GM18526 (cell line): ENCODE measurements around the gene MAD1L1.

Source experiments
- POLR2A ChIP-seq: IDR thresholded peaks from 3 replicates; pipeline ENCODE4 v1.6.1; 2011; ENCODE audit not compliant: insufficient read length; ENCODE audit errors: extremely low read depth

The MAD1L1 gene

DNA sequence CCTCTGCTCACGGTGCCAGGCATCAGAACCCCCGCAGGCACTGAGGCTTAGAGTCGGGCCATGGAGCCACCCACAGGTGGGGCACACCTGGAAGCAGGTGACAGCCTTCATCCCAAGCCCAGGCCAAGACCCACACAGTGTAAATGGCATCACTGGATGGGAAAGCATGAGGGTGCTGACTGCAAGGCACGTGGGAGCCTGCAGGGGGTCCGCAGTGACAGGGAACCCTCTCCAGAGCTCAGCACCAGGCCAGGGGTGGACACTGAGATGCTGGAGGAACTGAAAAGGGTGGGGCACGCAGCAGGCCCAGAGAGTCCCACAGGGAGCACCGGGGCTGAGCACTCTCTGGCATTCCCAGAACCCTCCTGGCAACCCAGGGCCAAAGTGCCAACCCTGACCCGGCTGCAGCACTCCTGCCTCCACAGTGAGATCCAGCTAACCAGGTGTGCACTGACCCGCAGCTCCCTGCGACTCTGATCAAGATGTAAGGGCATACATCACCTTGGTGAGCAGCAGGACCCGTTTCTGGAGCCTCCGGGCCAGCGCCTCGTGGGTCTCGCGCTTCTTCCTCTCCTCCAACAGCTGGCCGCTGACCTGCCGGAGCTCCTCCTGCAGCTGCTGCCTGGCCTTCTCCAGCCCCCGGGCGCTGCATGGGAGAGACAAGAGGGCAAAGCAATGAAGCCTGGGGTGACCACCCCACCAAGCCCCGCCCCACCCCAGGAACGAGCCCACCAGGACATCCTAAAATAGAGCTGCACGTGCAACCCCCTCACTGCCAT lies 163.9 kb downstream of the MAD1L1 start:
- no peak for TF ChIP-seq POLR2A

DNA sequence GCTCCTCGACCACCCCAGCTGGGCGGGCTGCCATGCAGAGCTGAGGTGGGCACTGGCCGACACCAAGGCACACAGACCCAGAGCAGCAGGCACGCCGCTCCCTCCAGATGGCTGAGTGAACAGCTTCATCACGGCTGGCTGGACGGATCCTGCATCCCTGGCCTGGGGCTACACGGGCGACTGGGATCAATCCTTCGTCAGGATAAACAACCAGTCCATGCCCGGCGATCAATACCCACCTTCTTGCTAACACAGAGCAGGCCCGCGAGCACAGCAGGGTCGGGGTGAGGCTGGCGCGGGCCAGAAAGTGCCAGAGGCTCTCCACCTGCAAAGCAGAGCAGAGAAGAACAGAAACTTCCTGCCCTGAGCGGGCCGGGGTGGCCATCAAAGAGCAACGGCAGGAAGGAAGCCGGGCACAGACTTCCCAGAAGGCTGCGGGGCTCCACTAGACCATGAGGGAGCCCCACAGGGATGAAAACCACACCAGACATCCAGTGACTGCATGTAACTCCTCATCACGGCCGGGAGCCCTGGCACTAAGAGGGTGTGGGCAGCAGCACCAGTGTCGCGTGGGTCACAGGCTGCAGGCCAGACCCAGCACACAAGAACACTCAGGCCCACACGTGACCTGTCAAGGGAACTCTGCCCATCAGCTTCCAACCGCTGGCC lies 166.4 kb downstream of the MAD1L1 start:
- no peak for TF ChIP-seq POLR2A

DNA sequence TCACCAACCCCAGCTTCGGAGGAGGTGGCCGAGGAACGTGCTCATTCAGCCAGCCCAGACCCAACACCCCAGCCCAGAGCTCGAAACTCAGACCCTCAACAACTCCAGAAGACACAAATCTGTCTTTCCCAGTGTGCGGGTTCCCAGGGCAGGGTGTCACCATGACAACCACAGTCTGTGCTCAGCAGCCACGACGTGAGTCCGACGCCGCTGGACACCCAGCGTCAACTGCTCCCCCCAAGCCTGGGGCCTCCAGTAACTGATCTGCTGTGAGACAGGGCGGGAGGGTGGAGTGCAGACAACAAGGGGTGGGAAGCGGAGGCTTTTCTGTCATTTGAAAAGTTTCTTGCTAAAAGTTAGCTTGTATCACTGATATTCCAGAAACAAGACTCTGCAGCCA lies 167.2 kb downstream of the MAD1L1 start:
- no peak for TF ChIP-seq POLR2A

DNA sequence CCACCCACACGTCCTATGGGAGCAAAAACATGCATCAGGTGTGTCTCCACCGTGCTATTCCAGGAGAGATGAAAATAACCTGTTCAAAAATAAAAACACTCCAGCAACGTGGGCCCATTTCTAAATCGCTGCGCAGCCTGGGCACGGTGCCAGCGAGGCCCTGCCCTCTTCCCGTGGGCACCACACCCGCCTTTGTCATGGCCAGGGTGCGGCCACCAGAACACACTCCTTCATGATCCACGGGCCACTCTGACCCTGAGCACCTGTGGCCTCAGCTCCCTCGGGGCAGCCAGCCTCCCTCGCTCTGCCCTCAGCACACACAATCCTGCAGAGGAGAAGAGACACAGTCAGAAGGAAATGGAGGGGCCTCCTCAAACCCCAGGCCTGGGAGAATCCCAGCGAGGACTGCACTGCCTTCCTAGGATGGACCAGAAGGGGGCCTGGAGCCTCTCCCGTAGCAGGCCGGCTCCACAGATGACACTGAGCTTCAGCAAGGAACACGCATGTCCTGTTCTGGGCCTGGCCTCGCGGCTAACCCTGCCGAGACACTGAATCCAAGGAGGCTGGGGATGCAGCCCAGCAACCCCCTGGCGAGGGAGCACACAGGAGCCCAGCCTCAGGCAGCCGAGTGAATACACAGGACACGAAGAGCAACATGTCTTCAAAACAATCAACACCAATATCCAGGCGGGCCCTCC lies 169.0 kb downstream of the MAD1L1 start:
- TF ChIP-seq POLR2A, result no peak

DNA sequence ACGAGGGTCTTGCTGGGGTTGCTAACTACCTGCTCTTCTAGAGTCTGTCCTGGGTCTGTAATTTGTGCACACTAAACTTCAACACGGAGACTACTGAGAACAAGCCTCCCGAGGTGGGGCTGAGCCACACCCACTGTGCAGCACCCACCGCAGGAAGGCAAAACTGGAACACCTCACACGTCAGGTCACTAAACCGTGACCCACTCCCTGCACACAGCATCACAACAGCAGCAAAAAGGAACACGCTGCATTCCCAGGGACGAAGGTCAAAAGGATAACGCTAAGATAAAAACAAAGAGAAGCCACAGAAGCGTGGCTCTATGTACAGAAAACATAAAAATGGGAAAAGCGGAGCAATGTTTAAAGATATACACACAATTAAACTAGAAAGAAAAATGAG lies 170.1 kb downstream of the MAD1L1 start:
- no peak for TF ChIP-seq POLR2A

DNA sequence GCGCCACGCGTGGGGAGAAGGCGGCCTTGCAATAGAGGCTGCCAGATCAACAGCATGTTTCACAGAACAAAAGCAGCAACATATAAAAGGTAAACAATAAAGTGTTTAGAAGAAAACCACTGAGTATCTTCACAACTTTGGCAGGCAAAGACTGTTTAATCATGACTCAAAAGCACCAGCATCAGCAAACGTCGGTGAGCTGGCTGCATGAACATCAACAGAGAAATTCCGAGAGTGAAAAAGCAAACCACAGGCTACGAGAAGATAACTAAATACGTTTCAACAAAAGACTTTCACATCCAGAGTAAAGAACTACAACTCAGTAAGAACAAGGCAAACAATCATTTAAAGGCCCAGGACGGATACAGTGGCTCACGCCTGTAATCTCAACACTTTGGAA lies 172.0 kb downstream of the MAD1L1 start:
- no peak for TF ChIP-seq POLR2A

DNA sequence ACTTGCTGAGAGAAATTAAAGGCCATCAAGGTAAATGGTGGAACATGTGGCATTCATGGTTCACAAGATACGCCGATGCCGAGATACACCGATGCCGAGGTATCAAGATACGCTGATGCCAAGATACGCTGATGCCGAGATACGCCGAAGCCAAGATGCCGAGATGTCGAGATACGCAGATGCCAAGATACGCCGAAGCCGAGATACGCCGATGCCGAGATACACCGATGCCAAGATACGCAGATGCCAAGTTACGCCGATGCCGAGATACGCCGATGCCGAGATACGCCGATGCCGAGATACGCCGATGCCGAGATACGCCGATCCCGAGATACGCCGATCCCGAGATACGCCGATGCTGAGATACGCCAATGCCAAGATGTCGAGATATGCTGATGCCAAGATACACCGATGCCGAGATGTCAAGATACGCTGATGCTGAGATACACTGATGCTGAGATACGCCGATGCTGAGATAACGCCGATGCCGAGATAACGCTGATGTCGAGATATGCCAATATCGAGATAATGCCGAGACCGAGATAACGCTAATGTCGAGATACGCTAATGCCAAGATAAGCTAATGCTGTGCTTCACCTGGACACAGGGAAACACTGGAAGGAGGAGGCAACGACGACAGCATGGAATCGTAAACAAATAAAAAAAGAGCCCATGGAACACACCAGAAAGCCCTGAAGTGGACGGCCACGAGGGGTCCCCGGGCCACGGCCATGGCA lies 172.6 kb downstream of the MAD1L1 start:
- TF ChIP-seq POLR2A, result no peak

DNA sequence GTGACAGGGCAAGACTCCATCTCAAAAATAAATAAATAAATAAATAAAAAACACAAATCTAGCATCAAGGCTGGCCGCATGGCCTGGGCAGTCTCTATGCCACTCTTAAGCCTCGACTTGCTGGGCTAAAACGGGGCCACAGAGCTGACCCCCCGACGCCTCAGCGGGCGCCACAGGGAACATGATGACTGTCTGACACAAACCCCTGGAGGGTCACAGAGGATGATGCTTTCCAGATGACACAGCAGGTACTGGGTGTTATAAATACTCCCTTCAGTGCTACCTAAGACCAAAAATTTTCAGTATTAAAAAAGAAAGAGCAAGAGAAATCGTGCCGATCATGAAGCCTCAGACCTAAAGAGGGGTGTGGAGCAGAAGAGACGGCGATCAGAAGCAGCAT lies 176.8 kb downstream of the MAD1L1 start:
- no peak for TF ChIP-seq POLR2A

DNA sequence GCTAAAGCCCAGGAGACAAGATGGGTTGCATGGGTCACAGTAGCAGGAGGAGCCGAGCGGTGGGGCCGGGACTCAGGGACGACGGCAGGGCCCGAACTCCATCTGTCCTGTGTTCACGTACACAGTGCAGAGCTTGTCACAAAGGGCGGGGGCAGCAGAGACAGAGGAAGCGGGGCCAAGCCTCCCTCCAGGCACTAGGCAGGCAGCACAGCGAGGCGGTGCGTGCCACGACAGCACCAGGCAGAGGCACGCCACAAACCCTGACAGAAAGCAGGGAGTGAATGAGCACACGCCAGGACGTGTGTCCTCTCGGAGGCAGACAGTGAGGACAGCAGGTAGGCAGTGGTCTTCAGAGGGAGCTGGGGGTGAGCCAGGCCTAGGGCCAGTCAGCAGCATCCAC lies 177.8 kb downstream of the MAD1L1 start:
- no peak for TF ChIP-seq POLR2A

DNA sequence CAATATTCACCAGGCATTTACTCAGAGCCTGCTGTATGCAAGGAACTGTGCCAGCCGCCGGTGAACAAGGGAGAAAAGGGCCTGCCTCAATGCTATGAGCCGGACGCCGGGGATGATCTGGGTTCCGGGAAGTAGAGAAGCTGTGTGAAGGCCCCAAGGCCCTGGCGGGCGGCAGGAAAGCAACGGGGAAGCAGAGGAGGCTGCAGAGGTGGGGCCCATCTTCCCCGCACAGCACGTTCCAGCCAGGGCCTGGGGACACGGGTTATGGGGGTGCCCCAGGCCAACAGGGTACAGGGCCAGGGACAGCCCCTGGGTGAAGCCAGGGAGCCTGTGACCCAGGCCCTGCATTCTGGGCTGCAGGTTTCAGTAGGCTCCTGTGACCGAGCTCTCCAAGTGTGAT lies 179.3 kb downstream of the MAD1L1 start:
- TF ChIP-seq POLR2A, result no peak

DNA sequence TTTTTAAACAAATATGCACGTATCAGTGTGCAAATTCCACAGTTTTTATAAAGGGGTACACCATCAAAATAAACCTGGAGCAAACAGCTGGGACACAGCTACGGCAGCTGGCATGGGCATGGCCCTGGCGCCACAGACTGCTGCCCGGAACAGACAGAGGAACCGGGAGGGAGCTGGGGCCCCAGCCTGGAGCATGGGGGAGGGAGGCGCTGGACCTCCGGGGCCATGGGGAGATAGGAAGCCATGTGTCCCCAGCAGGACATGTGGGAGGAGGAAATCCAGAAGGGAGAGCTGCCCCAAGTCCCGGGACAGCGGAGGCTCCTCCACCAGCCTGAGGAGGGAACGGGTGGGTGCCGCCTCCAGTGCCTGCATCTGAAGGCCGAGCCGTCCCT lies 180.1 kb downstream of the MAD1L1 start:
- no peak for TF ChIP-seq POLR2A

DNA sequence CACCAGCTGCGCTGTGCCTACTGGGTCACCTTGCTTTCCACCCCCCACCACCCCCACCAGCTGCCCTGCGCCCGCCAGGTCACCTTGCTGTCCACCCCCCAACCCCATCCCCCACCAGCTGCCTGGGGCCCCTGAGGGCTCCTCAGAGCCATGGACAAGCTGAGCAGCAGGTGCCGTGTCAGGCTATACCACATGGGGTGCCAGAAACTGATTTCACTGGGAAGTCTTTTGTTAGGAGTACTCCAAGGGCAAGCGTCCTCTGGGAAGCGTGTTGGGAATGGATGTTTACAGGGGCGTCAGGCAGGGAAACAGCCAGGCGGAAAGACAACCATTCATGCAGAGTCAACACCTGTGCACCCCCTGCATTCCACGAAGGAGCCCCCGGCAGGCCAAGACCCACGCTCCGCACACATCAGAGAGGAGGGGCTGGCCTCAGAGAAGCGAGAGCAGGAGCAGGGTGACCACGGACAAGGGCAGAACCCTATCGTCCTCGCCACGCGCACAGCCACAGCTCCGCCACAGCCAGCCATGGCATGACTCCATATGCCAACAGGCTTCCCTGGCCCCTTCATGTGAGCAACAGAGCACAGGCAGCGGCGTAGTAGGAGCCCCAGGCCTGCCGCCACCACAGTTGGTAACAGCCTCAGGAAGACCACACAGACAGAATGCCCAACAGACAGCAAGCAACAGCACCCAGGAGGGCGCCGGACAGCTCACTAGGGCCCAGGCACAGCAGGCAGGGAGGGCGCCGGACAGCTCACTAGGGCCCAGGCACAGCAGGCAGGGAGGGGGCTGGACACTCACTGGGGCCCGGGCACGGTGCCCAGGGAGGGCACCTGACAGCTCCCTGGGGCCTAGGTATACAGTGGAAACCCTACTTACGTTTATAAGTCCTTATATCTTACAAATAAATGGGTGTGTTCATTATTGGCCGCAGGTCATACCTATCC lies 180.8 kb downstream of the MAD1L1 start:
- no peak for TF ChIP-seq POLR2A

DNA sequence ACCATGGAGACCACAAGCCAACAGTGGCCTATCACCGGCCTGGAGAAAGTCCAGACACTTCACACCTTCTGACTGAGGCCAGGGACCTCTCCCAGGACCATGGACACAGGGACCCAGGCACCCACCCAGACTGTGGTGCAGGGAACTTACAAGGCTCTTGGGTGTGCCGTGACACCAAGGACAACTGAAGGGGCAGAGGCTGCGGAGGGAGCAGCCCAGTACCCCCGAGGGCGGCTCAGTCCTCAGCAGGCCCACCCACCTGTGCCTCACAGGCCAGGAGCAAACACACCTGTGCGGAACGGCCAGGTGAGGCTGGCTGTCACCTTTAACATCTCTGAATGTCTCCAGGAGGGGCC lies 182.3 kb downstream of the MAD1L1 start:
- TF ChIP-seq POLR2A, result no peak

DNA sequence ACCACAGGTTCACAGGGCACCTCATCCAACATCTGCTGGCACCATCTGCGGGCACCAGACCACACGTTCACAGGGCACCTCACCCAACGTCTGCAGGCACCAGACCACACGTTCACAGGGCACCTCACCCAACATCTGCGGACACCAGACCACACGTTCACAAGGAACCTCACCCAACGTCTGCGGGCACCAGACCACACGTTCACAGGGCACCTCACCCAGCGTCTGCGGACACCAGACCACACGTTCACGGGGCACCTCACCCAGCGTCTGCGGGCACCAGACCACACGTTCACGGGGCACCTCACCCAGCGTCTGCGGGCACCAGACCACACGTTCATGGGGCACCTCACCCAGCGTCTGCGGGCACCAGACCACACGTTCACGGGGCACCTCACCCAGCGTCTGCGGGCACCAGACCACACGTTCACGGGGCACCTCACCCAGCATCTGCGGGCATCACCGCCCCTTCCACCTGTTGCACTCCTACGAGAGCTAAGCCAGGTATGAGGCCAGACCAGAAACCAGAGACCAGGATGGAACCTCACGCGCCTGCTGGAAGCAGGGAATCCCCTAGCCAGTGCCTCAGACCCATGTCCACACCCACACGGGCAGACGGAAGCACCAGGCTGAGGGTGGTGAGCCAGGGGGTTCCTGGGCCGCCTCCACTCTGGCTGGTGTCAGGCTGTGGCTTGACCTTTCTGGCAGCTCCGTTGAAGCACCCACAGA lies 182.8 kb downstream of the MAD1L1 start:
- TF ChIP-seq POLR2A, result no peak
